HEK293 (cell line): ENCODE results near the gene ARL14.

Source experiments
- CTCF ChIA-PET: fragments of 350-600 bp; formaldehyde crosslinking; extraction: SDS; loops from one replicate; lab custom pipeline; 2021; ENCODE audit warnings: antibody characterized with exemption; lab: Yijun Ruan, JAX
- POLR2A ChIA-PET: fragments of 300-600 bp; formaldehyde crosslinking; extraction: SDS; loops from one replicate; lab custom pipeline; 2020; ENCODE audit warnings: antibody characterized with exemption, inconsistent platforms; lab: Yijun Ruan, JAX
- H3K27ac ChIP-seq: fragments of 200-500 bp; sonication (Bioruptor generic); 2 replicates; pipeline ENCODE4 v1.5.1; 2014; ENCODE audit warnings: low read depth, low read length, control low read depth, inconsistent platforms; ENCODE audit errors: extremely low read depth
- H3K36me3 ChIP-seq, 2 experiments: fragments of 200-500 bp in 1 of 2; sonication (Bioruptor generic) in 1 of 2; 1 replicate in 1 of 2; 2 replicates in 1 of 2; pipeline ENCODE4 v1.5.1; 2014 to 2017; ENCODE audit warnings: inconsistent platforms in 2 of 2, low read length in 2 of 2; ENCODE audit not compliant: control insufficient read depth in 2 of 2, insufficient read depth in 1 of 2
- H3K4me1 ChIP-seq: fragments of 200-500 bp; sonication (Bioruptor generic); 2 replicates; pipeline ENCODE4 v1.5.1; 2014; ENCODE audit warnings: mild to moderate bottlenecking, low read length, inconsistent platforms; ENCODE audit not compliant: control insufficient read depth, insufficient read depth
- H3K4me3 ChIP-seq: 2 replicates; pipeline ENCODE4 v1.5.1; 2011; ENCODE audit warnings: low read depth, mild to moderate bottlenecking, control low read depth, low read length, moderate library complexity
- H3K9me3 ChIP-seq: fragments of 200-500 bp; sonication (Bioruptor generic); 2 replicates; pipeline ENCODE4 v1.5.1; 2014; ENCODE audit warnings: low read depth, low read length, inconsistent platforms; ENCODE audit not compliant: control insufficient read depth, insufficient read depth
- BCL11B ChIP-seq: fragments of 450-650 bp; formaldehyde crosslinking; IDR thresholded peaks from 2 replicates; pipeline ENCODE4 v1.5.1; 2016; ENCODE audit warnings: low read depth, missing biosample characterization, missing genetic modification characterization
- EGR2 ChIP-seq: fragments of 450-650 bp; formaldehyde crosslinking; IDR thresholded peaks from 2 replicates; pipeline ENCODE4 v1.5.1; 2016; ENCODE audit warnings: low read depth, missing biosample characterization, missing genetic modification characterization
- GLI4 ChIP-seq: fragments of 450-650 bp; formaldehyde crosslinking; IDR thresholded peaks from 2 replicates; pipeline ENCODE4 v1.5.1; 2016; ENCODE audit warnings: missing biosample characterization, missing genetic modification characterization
- GLIS1 ChIP-seq: fragments of 450-650 bp; formaldehyde crosslinking; IDR thresholded peaks from 2 replicates; pipeline ENCODE4 v1.5.1; 2016; ENCODE audit warnings: missing biosample characterization, missing genetic modification characterization
- KLF10 ChIP-seq: fragments of 450-650 bp; IDR thresholded peaks from 2 replicates; pipeline ENCODE4 v1.5.1; 2018; ENCODE audit warnings: missing biosample characterization, mild to moderate bottlenecking, missing genetic modification characterization
- ZBTB17 ChIP-seq: fragments of 450-650 bp; formaldehyde crosslinking; IDR thresholded peaks from 2 replicates; pipeline ENCODE4 v1.5.1; 2016; ENCODE audit warnings: missing biosample characterization, missing genetic modification characterization
- ZFHX2 ChIP-seq: fragments of 450-650 bp; formaldehyde crosslinking; conservative IDR thresholded peaks from 2 replicates; pipeline ENCODE4 v1.5.1; 2016; ENCODE audit warnings: missing biosample characterization, missing genetic modification characterization
- ZNF155 ChIP-seq: fragments of 450-650 bp; formaldehyde crosslinking; IDR thresholded peaks from 2 replicates; pipeline ENCODE4 v1.5.1; 2016; ENCODE audit warnings: missing biosample characterization, missing genetic modification characterization
- ZNF202 ChIP-seq: fragments of 450-650 bp; formaldehyde crosslinking; IDR thresholded peaks from 2 replicates; pipeline ENCODE4 v1.5.1; 2016; ENCODE audit warnings: missing biosample characterization, missing genetic modification characterization, borderline replicate concordance
- ZNF394 ChIP-seq: fragments of 450-650 bp; formaldehyde crosslinking; IDR thresholded peaks from 2 replicates; pipeline ENCODE4 v1.5.1; 2016; ENCODE audit warnings: missing biosample characterization, missing genetic modification characterization, mild to moderate bottlenecking, moderate library complexity, borderline replicate concordance
- ZNF426 ChIP-seq: fragments of 450-650 bp; formaldehyde crosslinking; IDR thresholded peaks from 2 replicates; pipeline ENCODE4 v1.5.1; 2017; ENCODE audit warnings: missing biosample characterization, missing genetic modification characterization, mild to moderate bottlenecking, inconsistent platforms, moderate library complexity
- ZNF473 ChIP-seq: fragments of 450-650 bp; formaldehyde crosslinking; IDR thresholded peaks from 2 replicates; pipeline ENCODE4 v1.5.1; 2017; ENCODE audit warnings: missing biosample characterization, missing genetic modification characterization
- ZNF510 ChIP-seq: fragments of 450-650 bp; formaldehyde crosslinking; IDR thresholded peaks from 2 replicates; pipeline ENCODE4 v1.5.1; 2018; ENCODE audit warnings: mild to moderate bottlenecking, missing genetic modification characterization, missing biosample characterization; ENCODE audit not compliant: insufficient replicate concordance
- ZNF514 ChIP-seq: fragments of 450-650 bp; formaldehyde crosslinking; IDR thresholded peaks from 2 replicates; pipeline ENCODE4 v1.5.1; 2016; ENCODE audit warnings: missing biosample characterization, missing genetic modification characterization
- ZNF571 ChIP-seq: fragments of 450-650 bp; formaldehyde crosslinking; IDR thresholded peaks from 2 replicates; pipeline ENCODE4 v1.5.0; 2017; ENCODE audit warnings: missing biosample characterization, missing genetic modification characterization
- ZNF596 ChIP-seq: fragments of 450-650 bp; IDR thresholded peaks from 2 replicates; pipeline ENCODE4 v1.5.0; 2018; ENCODE audit warnings: missing biosample characterization, mild to moderate bottlenecking, missing genetic modification characterization, moderate library complexity
- ZNF658 ChIP-seq: fragments of 450-650 bp; formaldehyde crosslinking; IDR thresholded peaks from 2 replicates; pipeline ENCODE4; 2016; ENCODE audit warnings: missing biosample characterization, missing genetic modification characterization
- ZNF707 ChIP-seq: fragments of 450-650 bp; formaldehyde crosslinking; IDR thresholded peaks from 2 replicates; pipeline ENCODE4 v1.5.1; 2016; ENCODE audit warnings: missing biosample characterization, missing genetic modification characterization
- ZSCAN16 ChIP-seq: fragments of 450-650 bp; formaldehyde crosslinking; IDR thresholded peaks from 2 replicates; pipeline ENCODE4 v1.5.1; 2016; ENCODE audit warnings: missing biosample characterization, missing genetic modification characterization
- ZSCAN23 ChIP-seq: fragments of 450-650 bp; formaldehyde crosslinking; IDR thresholded peaks from 2 replicates; pipeline ENCODE4 v1.5.1; 2016; ENCODE audit warnings: missing biosample characterization, missing genetic modification characterization
- ZXDB ChIP-seq: fragments of 450-650 bp; formaldehyde crosslinking; IDR thresholded peaks from 2 replicates; pipeline ENCODE4 v1.5.1; 2016; ENCODE audit warnings: missing biosample characterization, missing genetic modification characterization
- TF ChIP-seq, protein P1 (sequence below): fragments of 450-650 bp; formaldehyde crosslinking; IDR thresholded peaks from 2 replicates; pipeline ENCODE4 v1.5.1; 2016; ENCODE audit warnings: missing biosample characterization, missing genetic modification characterization
- TF ChIP-seq, protein P2 (sequence below): fragments of 450-650 bp; formaldehyde crosslinking; IDR thresholded peaks from 2 replicates; pipeline ENCODE4 v1.5.1; 2016; ENCODE audit warnings: missing biosample characterization, missing genetic modification characterization

Gene ARL14

DNA sequence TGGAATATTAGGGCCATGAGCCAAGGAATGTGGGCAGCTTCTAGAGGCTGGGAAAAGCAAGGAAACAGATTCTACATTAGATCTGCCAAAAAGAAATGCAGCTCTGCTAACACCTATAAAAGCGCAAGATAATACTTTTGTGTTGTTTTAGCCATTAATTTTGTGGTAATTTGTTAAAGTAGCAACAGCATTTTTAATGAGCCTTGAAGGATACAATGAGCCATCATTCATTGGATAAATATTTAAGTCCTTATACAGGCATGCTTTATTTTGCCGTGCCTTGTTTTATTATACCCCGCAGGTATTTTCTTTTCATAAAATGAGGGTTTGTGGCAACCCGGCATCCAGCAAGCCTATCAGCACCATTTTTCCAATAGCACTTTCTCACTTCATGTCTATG is 15.0 kb downstream of the ARL14 start (continued):
- TF ChIP-seq ZXDB (tag by site-specific recombination) (peak; percentile 69), ZSCAN16 (tag by site-specific recombination) (peak; percentile 62), ZNF596 (tag by site-specific recombination) (0 out of 2 replicates have a peak, but pooled peaks have one; percentile 6), ZNF394 (no peak)
- TF ChIP-seq, protein P1, sequence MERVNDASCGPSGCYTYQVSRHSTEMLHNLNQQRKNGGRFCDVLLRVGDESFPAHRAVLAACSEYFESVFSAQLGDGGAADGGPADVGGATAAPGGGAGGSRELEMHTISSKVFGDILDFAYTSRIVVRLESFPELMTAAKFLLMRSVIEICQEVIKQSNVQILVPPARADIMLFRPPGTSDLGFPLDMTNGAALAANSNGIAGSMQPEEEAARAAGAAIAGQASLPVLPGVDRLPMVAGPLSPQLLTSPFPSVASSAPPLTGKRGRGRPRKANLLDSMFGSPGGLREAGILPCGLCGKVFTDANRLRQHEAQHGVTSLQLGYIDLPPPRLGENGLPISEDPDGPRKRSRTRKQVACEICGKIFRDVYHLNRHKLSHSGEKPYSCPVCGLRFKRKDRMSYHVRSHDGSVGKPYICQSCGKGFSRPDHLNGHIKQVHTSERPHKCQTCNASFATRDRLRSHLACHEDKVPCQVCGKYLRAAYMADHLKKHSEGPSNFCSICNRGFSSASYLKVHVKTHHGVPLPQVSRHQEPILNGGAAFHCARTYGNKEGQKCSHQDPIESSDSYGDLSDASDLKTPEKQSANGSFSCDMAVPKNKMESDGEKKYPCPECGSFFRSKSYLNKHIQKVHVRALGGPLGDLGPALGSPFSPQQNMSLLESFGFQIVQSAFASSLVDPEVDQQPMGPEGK: no peak

DNA sequence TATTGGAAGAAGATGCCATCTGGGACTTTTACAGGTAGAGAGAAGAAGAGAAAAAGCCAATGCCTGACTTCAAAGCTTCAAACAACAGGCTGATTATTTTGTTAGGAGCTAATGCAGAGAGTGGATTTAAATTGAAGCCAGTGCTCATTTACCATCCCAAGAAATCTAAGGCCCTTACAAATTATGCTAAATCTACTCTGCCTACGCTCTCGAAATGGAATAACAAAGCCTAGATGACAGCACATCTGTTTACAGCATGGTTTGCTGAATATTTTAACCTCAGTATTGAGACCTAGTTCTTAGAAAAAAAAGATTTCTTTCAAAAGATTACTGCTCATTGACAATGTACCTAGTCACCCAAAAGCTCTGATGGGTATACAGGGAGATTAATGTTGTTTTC is 16.2 kb downstream of the ARL14 start:
- Histone ChIP-seq H3K36me3 (no peaks in the 10 kb centered on the region), H3K9me3 (no peaks in the 10 kb centered on the region), H3K4me1 (0 out of 2 replicates have a peak, but pooled peaks cover 4% of the 10 kb centered on the region), H3K4me3 (no peak overlapping the region), H3K27ac (no peak overlapping the region)
- no peak for TF ChIP-seq GLI4
- no peak for TF ChIP-seq ZNF658 (tag by site-specific recombination)
- TF ChIP-seq ZNF202 (tag by site-specific recombination): no peak
- ChIA-PET POLR2A (no interaction called here), CTCF (no interaction called here)

DNA sequence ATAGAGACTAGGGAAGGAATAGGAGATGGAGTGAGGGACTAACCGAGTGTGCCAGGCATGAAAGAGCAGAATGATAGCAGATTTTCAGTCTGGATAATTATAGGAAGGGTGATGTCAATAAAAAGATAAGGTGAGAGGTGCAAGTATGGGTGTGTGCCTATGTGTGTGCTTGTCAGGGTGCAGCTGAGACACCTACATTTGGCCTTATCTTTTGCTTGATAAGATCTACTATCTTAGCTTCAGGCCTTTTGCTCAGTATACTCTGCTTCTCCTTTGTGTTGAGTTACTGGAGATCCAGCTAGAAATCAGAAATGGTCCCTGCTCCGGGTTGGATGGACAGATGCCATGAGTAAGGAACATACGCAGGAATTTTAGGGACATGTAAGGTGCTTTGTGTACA is 17.4 kb downstream of the ARL14 start:
- POLR2A ChIA-PET: no interaction called here
- Histone ChIP-seq H3K4me1 (peaks cover 7% of the 10 kb centered on the region; the same call in 1 of the 2 replicates), H3K4me3 (no peak overlapping the region), H3K27ac (no peak overlapping the region), H3K36me3 (no peaks in the 10 kb centered on the region), H3K9me3 (no peaks in the 10 kb centered on the region)
- CTCF ChIA-PET: no interaction called here
- 0 out of 2 replicates have a peak, but pooled peaks have one; percentile 20 for TF ChIP-seq ZBTB17 (tag by site-specific recombination)
- TF ChIP-seq ZNF155 (tag by site-specific recombination): no peak
- no peak for TF ChIP-seq ZNF426

DNA sequence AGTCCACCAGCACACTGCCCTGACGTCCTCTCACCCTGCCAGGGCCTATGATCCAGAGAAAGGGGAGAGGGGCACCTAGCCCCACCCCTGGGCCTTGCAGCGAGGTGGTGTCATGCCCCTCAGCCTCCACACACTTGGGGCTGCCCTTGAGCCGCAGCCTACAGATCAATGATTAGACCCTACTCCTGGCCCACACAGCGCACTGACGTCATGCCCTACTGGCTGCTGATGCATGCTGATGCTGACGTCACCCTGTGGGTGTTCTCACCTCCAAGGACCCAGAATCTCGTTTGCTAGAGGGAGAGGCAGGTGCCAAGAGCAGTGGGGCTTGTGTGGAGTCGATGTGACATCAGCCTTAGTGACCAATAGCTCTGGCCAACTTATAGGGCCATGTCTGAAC is 18.0 kb downstream of the ARL14 start:
- H3K36me3 ChIP-seq: no peaks in the 10 kb centered on the region
- peaks cover 7% of the 10 kb centered on the region; the same call in 1 of the 2 replicates for H3K4me1 ChIP-seq
- ChIA-PET POLR2A (no interaction called here), CTCF (no interaction called here)
- H3K9me3 ChIP-seq: no peaks in the 10 kb centered on the region
- no peak overlapping the region for H3K4me3 ChIP-seq
- TF ChIP-seq ZFHX2 (tag by site-specific recombination) (peak; percentile 90), ZNF571 (tag by site-specific recombination) (no peak), EGR2 (tag by site-specific recombination) (peak; percentile 83), GLIS1 (no peak), KLF10 (no peak), ZNF473 (tag by site-specific recombination) (no peak)
- TF ChIP-seq, all 188 proteins: peak for 2
- no peak overlapping the region for H3K27ac ChIP-seq

DNA sequence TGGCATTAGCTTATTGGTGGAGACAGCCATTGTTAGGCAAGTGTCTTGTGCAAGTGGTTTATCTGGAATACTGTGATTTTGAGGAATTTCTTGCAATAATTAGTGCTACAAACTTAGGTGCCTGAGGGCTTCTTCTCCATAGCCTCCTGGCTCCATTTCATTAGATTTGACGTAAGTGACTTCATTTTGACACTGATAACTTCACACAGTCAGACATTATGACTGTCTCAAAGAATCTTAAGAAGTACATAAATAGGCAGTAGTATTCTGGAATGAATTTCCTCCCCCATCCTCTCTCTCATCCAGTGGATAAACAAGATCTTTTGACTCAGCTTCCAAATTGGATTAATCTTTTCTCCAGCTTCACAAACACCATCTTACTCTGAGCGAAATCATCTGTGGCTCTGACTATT is 19.0 kb downstream of the ARL14 start:
- ChIA-PET POLR2A (no interaction called here), CTCF (interaction anchor here (0.7 to 1.2 kb wide), 2 partner anchors 9 to 568 kb away, joined by 3 to 5 read pairs; no protein-coding TSS in a partner anchor)
- Histone ChIP-seq H3K4me3 (no peak overlapping the region), H3K27ac (no peak overlapping the region), H3K9me3 (no peaks in the 10 kb centered on the region), H3K36me3 (no peaks in the 10 kb centered on the region), H3K4me1 (peaks cover 7% of the 10 kb centered on the region; the same call in 1 of the 2 replicates)
- TF ChIP-seq, protein P2, sequence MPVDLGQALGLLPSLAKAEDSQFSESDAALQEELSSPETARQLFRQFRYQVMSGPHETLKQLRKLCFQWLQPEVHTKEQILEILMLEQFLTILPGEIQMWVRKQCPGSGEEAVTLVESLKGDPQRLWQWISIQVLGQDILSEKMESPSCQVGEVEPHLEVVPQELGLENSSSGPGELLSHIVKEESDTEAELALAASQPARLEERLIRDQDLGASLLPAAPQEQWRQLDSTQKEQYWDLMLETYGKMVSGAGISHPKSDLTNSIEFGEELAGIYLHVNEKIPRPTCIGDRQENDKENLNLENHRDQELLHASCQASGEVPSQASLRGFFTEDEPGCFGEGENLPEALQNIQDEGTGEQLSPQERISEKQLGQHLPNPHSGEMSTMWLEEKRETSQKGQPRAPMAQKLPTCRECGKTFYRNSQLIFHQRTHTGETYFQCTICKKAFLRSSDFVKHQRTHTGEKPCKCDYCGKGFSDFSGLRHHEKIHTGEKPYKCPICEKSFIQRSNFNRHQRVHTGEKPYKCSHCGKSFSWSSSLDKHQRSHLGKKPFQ (tag by site-specific recombination): no peak
- TF ChIP-seq ZNF510 (no peak), ZNF707 (no peak), ZNF514 (no peak), BCL11B (tag by site-specific recombination) (no peak), ZSCAN23 (tag by site-specific recombination) (no peak)
